Thyroid gland (tissue), 4 donors: ENCODE data around the gene WDR93. TPM values are rescaled to one million over a fixed set of nuclear protein-coding genes. Genes with fewer than 3 reads are reported as not detected.

Experiments used
- DNase-seq, 2 donors: peaks; one replicate each; pipeline ENCODE4 v3.0.0-alpha.2; 2019
- H3K27ac ChIP-seq, 3 donors: fragments of 200-600 bp; sonication (generic); 1 replicate in 2 of 3; 2 replicates in 1 of 3; pipeline ENCODE4 v1.5.1; 2016 to 2019; ENCODE audit warnings: mild to moderate bottlenecking in 1 of 3, moderate library complexity in 1 of 3
- H3K27me3 ChIP-seq: fragments of 200-600 bp; sonication (generic); one replicate; pipeline ENCODE4 v1.5.1; 2019
- H3K36me3 ChIP-seq, 2 donors: fragments of 200-600 bp; sonication (generic); one replicate each; pipeline ENCODE4 v1.5.1; 2016 to 2019
- H3K4me1 ChIP-seq, 2 donors: fragments of 200-600 bp; sonication (generic); one replicate each; pipeline ENCODE4 v1.5.1; 2017 to 2019
- H3K4me3 ChIP-seq, 3 donors: fragments of 200-600 bp; sonication (generic); replicated peaks in 1 of 3; 1 replicate in 2 of 3; 2 replicates in 1 of 3; pipeline ENCODE4 v1.5.1; 2016; ENCODE audit warnings: mild to moderate bottlenecking in 1 of 3
- H3K9me3 ChIP-seq: fragments of 200-600 bp; sonication (generic); one replicate; pipeline ENCODE4 v1.5.1; 2017
- CTCF ChIP-seq, 6 experiments: fragments of 200-600 bp in 3 of 6; fragments of 450-650 bp in 3 of 6; sonication (generic) in 3 of 6; IDR thresholded peaks; one replicate each; pipeline ENCODE4 v1.5.1; 2016 to 2019; ENCODE audit warnings: antibody characterized with exemption in 6 of 6, mild to moderate bottlenecking in 2 of 6, inconsistent platforms in 1 of 6, moderate library complexity in 1 of 6
- POLR2A ChIP-seq, 2 donors: fragments of 450-650 bp; IDR thresholded peaks; one replicate each; pipeline ENCODE4 v1.6.1; 2017; ENCODE audit warnings: antibody characterized with exemption in 2 of 2, mild to moderate bottlenecking in 2 of 2, moderate library complexity in 1 of 2
- WGBS, 2 donors: methylation state at CpG; one replicate each; pipeline ENCODE4 v1.1.5; 2017; 5-methylcytosine and 5-hydroxymethylcytosine counted together
- intact Hi-C: fragments of 100-400 bp; cut with DNase I; formaldehyde crosslinking; loops from one replicate; pipeline ENCODE4 v1.15.1; 2023
- total RNA-seq, 4 donors: library from RNA; depleted of rRNA; stranded (reverse); fragments of >200 nt; gene quantifications; one replicate each; pipeline ENCODE4 v1.2.3, GENCODE V29; 2016

Gene WDR93
- total RNA-seq, 4 donors from 2014 or later = 1.1 to 2.3 (median 2.3) TPM

- intact Hi-C loops = no loop called here
- Histone ChIP-seq H3K9me3 (no peaks in the 10 kb centered on the region), H3K4me1 (peaks cover 0 to 31% of the 10 kb centered on the region in 2 donors), H3K36me3 (no peaks in the 10 kb centered on the region), H3K27me3 (no peaks in the 10 kb centered on the region), H3K27ac (no peak overlapping the region), H3K4me3 (no peak overlapping the region)
- TF ChIP-seq POLR2A (IDR thresholded peaks at IDR 0.05) (no peak), CTCF (IDR thresholded peaks at IDR 0.05) (no peak)
- peak in 1 of 2 donors; percentile 17 for DNase-seq
- 79 to 81% methylated on average over 8 of the region's 8 CpGs for WGBS, 2 donors
Measured at GRCh38 chr15:89754361-89755154, 63.9 kb downstream of the WDR93 start.

- Histone ChIP-seq H3K4me1 (peaks cover 0 to 20% of the 10 kb centered on the region in 2 donors), H3K27me3 (no peaks in the 10 kb centered on the region), H3K4me3 (no peak overlapping the region), H3K9me3 (no peaks in the 10 kb centered on the region), H3K27ac (no peak overlapping the region), H3K36me3 (no peaks in the 10 kb centered on the region)
- no peak for DNase-seq
- intact Hi-C loops = no loop called here
- TF ChIP-seq CTCF (IDR thresholded peaks at IDR 0.05) (no peak), POLR2A (IDR thresholded peaks at IDR 0.05) (no peak)
- 80 to 90% methylated on average over 3 to 4 of the region's 4 CpGs for WGBS, 2 donors
Measured at GRCh38 chr15:89755701-89756100, 65.1 kb downstream of the WDR93 start.

GRCh38 chr15:89756897-89757296 is 66.3 kb downstream of the WDR93 start:
- WGBS, 2 donors = 81 to 83% methylated on average over 7 of the region's 7 CpGs
- DNase-seq = no peak
- Histone ChIP-seq H3K27me3 (no peaks in the 10 kb centered on the region), H3K9me3 (no peaks in the 10 kb centered on the region), H3K4me3 (no peak overlapping the region), H3K27ac (no peak overlapping the region), H3K36me3 (no peaks in the 10 kb centered on the region), H3K4me1 (peaks cover 0 to 12% of the 10 kb centered on the region in 2 donors)
- intact Hi-C loops = no loop called here
- no peak for TF ChIP-seq CTCF (IDR thresholded peaks at IDR 0.05)

- H3K36me3 ChIP-seq = no peaks in the 10 kb centered on the region
- H3K4me3 ChIP-seq = no peak overlapping the region
- no peak for DNase-seq
- intact Hi-C loops = no loop called here
- no peak overlapping the region for H3K27ac ChIP-seq
- WGBS, 2 donors = 90 to 94% methylated on average over 8 of the region's 8 CpGs
- no peaks in the 10 kb centered on the region for H3K9me3 ChIP-seq
- H3K27me3 ChIP-seq = no peaks in the 10 kb centered on the region
- peaks cover 0 to 8% of the 10 kb centered on the region in 2 donors for H3K4me1 ChIP-seq
- no peak for TF ChIP-seq CTCF (IDR thresholded peaks at IDR 0.05)
- TF ChIP-seq POLR2A (IDR thresholded peaks at IDR 0.05) = no peak
Measured at GRCh38 chr15:89758283-89758682, 67.7 kb downstream of the WDR93 start.

GRCh38 chr15:89758981-89759380 is 68.4 kb downstream of the WDR93 start:
- no peak for DNase-seq
- Histone ChIP-seq H3K27ac (no peak overlapping the region), H3K4me3 (no peak overlapping the region), H3K27me3 (no peaks in the 10 kb centered on the region), H3K4me1 (peaks cover 0 to 8% of the 10 kb centered on the region in 2 donors), H3K9me3 (no peaks in the 10 kb centered on the region), H3K36me3 (no peaks in the 10 kb centered on the region)
- 83 to 89% methylated on average over 7 to 8 of the region's 8 CpGs for WGBS, 2 donors
- TF ChIP-seq POLR2A (IDR thresholded peaks at IDR 0.05) (no peak), CTCF (IDR thresholded peaks at IDR 0.05) (no peak)
- intact Hi-C loops = no loop called here
